ENCODE results near the gene SQSTM1. TPM values are rescaled to one million over a fixed set of nuclear protein-coding genes. Genes with fewer than 3 reads are reported as not detected.

The SQSTM1 gene
- total and polyA plus RNA-seq, 7 donors = 168 to 443 (median 301) TPM

DNA sequence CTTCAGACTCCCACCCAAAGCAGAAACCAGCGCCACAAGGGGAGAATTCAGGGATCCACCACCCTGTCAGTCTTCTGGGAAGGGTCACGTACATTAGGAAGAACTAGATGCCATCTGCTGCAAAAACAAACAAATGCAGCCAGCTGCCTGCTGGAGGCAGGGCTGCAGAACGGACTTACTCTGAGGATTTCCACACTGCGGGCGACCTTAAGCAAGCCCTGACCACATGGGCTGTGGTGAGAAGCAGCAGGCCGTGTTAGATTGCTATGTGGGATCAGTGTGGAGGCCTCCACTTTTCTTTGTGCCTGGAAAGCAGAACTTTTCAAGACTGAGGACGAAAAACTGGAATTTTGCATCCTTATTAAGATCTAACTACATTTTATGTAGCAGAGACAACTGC lies 40.3 kb upstream of the SQSTM1 start:
- peak; percentile 65 for DNase-seq
- intact Hi-C loops (cut with DNase I) = no loop called here
- TF ChIP-seq, protein P1, sequence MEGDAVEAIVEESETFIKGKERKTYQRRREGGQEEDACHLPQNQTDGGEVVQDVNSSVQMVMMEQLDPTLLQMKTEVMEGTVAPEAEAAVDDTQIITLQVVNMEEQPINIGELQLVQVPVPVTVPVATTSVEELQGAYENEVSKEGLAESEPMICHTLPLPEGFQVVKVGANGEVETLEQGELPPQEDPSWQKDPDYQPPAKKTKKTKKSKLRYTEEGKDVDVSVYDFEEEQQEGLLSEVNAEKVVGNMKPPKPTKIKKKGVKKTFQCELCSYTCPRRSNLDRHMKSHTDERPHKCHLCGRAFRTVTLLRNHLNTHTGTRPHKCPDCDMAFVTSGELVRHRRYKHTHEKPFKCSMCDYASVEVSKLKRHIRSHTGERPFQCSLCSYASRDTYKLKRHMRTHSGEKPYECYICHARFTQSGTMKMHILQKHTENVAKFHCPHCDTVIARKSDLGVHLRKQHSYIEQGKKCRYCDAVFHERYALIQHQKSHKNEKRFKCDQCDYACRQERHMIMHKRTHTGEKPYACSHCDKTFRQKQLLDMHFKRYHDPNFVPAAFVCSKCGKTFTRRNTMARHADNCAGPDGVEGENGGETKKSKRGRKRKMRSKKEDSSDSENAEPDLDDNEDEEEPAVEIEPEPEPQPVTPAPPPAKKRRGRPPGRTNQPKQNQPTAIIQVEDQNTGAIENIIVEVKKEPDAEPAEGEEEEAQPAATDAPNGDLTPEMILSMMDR (IDR thresholded peaks at IDR 0.05) = no peak
- TF ChIP-seq EP300 (IDR thresholded peaks at IDR 0.05) = no peak
- no peak for TF ChIP-seq POLR2AphosphoS5 (IDR thresholded peaks at IDR 0.05)
- no peak for TF ChIP-seq POLR2A (IDR thresholded peaks at IDR 0.05)
- Histone ChIP-seq H3K9me3 (no peaks in the 10 kb centered on the region), H3K27me3 (no peaks in the 10 kb centered on the region), H3K36me3 (peaks cover 9 to 53% (median 22%) of the 10 kb centered on the region in 4 donors), H3K4me1 (peaks cover 0 to 11% (median 10%) of the 10 kb centered on the region in 4 donors), H3K4me3 (no peak overlapping the region), H3K27ac (no peak overlapping the region)
- WGBS, 2 donors = 88 to 91% methylated on average over 7 of the region's 7 CpGs

DNA sequence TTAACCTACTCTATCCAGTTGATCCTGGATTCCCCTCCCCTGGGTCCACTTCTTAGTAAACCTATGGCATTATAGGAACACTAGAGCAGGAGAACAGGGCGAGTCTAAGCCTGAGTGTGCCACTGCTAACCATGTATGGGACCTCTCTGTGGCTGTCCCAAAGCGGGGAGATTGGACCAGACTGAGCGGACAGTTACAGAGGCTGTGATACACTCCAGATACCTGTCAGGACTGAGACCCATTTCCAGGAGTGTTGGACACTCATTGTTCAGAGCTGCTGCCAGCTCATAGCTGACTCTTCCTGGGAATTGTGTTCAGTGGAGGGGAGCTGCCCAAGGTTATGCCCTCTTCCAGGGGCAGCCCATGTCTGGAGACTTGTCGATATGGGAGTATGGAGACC lies 38.9 kb upstream of the SQSTM1 start:
- Histone ChIP-seq H3K27me3 (no peaks in the 10 kb centered on the region), H3K27ac (peak overlapping the region in 1 of 4 donors; percentile 11), H3K36me3 (peaks cover 0 to 38% (median 11%) of the 10 kb centered on the region in 4 donors), H3K9me3 (no peaks in the 10 kb centered on the region), H3K4me1 (peaks cover 0 to 11% (median 10%) of the 10 kb centered on the region in 4 donors), H3K4me3 (no peak overlapping the region)
- TF ChIP-seq, protein P1 (IDR thresholded peaks at IDR 0.05) = no peak
- TF ChIP-seq POLR2AphosphoS5 (IDR thresholded peaks at IDR 0.05) = peak in 2 of 4 donors; percentile 45 to 64
- no peak for TF ChIP-seq POLR2A (IDR thresholded peaks at IDR 0.05)
- TF ChIP-seq EP300 (IDR thresholded peaks at IDR 0.05) = no peak
- no peak for DNase-seq
- intact Hi-C loops (cut with DNase I) = no loop called here
- 93 to 95% methylated on average over 4 of the region's 4 CpGs for WGBS, 2 donors

DNA sequence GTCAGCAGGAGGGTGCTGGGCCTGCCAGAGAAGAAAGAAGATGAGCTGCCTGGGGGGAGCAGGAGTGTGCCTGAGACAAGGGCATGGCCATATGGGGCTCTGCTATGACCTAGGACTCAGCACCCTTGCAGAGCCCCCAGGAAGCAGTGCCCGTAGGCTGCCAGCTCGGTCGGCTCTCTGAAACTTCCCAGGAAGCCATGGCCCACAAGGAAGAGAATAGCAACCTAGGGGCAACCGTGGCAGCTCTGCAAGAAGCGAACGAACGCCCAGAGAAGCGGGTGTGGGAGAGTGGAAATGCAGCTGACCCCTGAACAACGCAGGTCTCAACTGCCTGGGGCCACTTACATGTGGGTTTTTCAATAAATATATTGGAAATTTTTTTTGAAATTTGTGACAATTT lies 37.6 kb upstream of the SQSTM1 start:
- peaks cover 0 to 27% (median 4%) of the 10 kb centered on the region in 4 donors for H3K36me3 ChIP-seq
- peaks cover 0 to 11% (median 10%) of the 10 kb centered on the region in 4 donors for H3K4me1 ChIP-seq
- DNase-seq = peak; percentile 58
- WGBS, 2 donors = 95 to 97% methylated on average over 9 of the region's 9 CpGs
- no peak overlapping the region for H3K27ac ChIP-seq
- H3K4me3 ChIP-seq = no peak overlapping the region
- intact Hi-C loops (cut with DNase I) = no loop called here
- TF ChIP-seq POLR2A (IDR thresholded peaks at IDR 0.05) = no peak
- no peak for TF ChIP-seq POLR2AphosphoS5 (IDR thresholded peaks at IDR 0.05)
- TF ChIP-seq, protein P1 (IDR thresholded peaks at IDR 0.05) = no peak
- no peak for TF ChIP-seq EP300 (IDR thresholded peaks at IDR 0.05)
- H3K27me3 ChIP-seq = no peaks in the 10 kb centered on the region
- no peaks in the 10 kb centered on the region for H3K9me3 ChIP-seq

DNA sequence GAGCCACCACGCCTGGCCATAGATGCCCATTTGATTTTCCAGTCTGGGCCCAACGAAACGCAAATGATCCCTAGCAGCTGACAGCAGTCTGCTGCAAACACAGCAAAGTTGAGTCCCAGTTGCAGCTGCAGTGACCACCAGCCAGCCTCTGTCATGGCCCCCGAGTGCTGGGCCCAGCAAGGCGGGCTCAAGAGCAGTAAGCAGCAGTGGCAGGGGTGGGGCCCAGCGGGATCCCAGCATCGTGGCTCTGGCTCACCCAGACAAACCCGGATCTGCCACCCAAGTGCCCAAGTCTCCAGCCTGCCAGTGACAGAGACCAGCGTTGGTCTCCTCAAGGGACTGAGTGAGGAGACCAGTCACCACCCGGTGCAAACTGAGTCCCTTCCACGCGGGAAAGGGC lies 33.8 kb upstream of the SQSTM1 start:
- Histone ChIP-seq H3K36me3 (no peaks in the 10 kb centered on the region), H3K9me3 (no peaks in the 10 kb centered on the region), H3K27ac (no peak overlapping the region), H3K4me3 (no peak overlapping the region), H3K4me1 (peaks cover 0 to 8% (median 6%) of the 10 kb centered on the region in 4 donors), H3K27me3 (no peaks in the 10 kb centered on the region)
- intact Hi-C loops (cut with DNase I) = no loop called here
- peak; percentile 57 for DNase-seq
- TF ChIP-seq, protein P1 (IDR thresholded peaks at IDR 0.05) = no peak
- TF ChIP-seq POLR2AphosphoS5 (IDR thresholded peaks at IDR 0.05) (no peak), POLR2A (IDR thresholded peaks at IDR 0.05) (no peak), EP300 (IDR thresholded peaks at IDR 0.05) (no peak)
- 63 to 89% methylated on average over 12 of the region's 12 CpGs for WGBS, 2 donors
